Ascending aorta (tissue), 2 donors: ENCODE data around the gene SLC4A1. TPM values are rescaled to one million over a fixed set of nuclear protein-coding genes. Genes with fewer than 3 reads are reported as not detected.

ENCODE experiments used
- DNase-seq, 2 donors: peaks; one replicate each; pipeline ENCODE4 v3.0.0-alpha.2; 2019; ENCODE audit warnings: low spot score in 2 of 2
- H3K27ac ChIP-seq, 2 donors: fragments of 200-600 bp; sonication (generic); one replicate each; pipeline ENCODE4 v1.5.1; 2016 to 2017; ENCODE audit warnings: mild to moderate bottlenecking in 1 of 2
- H3K27me3 ChIP-seq: fragments of 200-600 bp; sonication (generic); one replicate; pipeline ENCODE4 v1.5.1; 2017
- H3K36me3 ChIP-seq, 2 donors: fragments of 200-600 bp; sonication (generic); one replicate each; pipeline ENCODE4 v1.5.1; 2016
- H3K4me1 ChIP-seq, 2 donors: fragments of 200-600 bp; sonication (generic); one replicate each; pipeline ENCODE4 v1.5.1; 2016 to 2017; ENCODE audit warnings: mild to moderate bottlenecking in 1 of 2
- H3K4me3 ChIP-seq, 2 donors: fragments of 200-600 bp; sonication (generic); one replicate each; pipeline ENCODE4 v1.5.1; 2016 to 2017; ENCODE audit warnings: mild to moderate bottlenecking in 1 of 2
- H3K9me3 ChIP-seq, 2 donors: fragments of 200-600 bp; sonication (generic); one replicate each; pipeline ENCODE4 v1.5.1; 2016
- intact Hi-C: fragments of 100-400 bp; cut with DNase I; formaldehyde crosslinking; loops from one replicate; pipeline ENCODE4 v1.15.1; 2023
- total RNA-seq: library from RNA; depleted of rRNA; stranded (reverse); fragments of >200 nt; gene quantifications from one replicate; pipeline ENCODE4 v1.1.0, GENCODE V29; 2016
- TF ChIP-seq, protein P1 (sequence below), 3 experiments: fragments of 200-600 bp in 2 of 3; fragments of 450-650 bp in 1 of 3; sonication (generic) in 2 of 3; IDR thresholded peaks; one replicate each; pipeline ENCODE4 v1.5.1; 2016 to 2019; ENCODE audit warnings: antibody characterized with exemption in 3 of 3, mild to moderate bottlenecking in 1 of 3, moderate library complexity in 1 of 3

Gene SLC4A1
- total RNA-seq, 1 donor from 2014 or later: 2.4 TPM

DNA sequence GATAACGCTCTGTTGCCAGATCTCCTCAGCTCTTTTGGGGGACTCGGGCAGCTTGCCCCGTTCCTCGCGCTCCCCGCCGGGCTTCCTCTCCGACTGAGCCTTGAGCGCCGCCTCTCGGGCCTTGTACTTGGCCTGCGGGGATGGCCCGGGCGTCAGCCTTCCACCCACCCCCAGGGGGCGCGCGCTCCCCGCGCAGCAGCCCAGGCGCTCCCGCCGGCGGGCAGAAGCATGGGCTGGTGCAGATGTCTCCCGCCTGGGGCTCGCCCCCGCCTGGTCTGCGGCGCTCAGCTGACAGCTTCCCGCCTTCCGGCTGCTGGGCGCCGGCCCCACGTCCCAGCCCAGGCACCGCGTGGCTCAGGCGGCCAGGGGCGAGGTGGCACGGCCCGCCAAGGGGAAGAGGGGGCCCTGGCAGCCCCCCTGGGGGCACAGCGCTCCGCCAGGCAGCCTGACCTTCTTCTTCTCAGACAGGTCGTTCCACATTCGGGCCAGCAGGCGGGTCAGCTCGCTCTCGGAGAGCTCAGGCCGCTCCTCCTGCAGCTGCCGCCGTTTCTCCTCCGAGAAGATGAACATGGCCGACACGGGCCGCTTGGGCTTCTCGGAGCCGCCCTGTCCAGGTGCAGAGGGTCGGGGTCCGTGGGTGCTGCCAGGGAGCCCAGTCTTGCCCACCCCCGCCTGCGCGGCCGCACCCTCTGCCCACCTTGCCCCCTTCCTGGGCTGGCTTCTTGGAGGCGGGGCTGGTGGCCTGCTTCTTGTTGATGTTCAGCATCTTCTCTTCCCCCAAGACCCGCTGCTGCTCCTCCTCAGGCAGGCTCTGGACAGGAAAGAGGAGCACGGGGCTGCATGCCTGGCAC is 57.4 kb downstream of the SLC4A1 start:
- peaks cover 54 to 66% of the 10 kb centered on the region in 2 donors for H3K36me3 ChIP-seq
- peak overlapping the region; percentile 29 to 65 for H3K27ac ChIP-seq
- no peaks in the 10 kb centered on the region for H3K9me3 ChIP-seq
- peak; percentile 67 to 94 for DNase-seq
- no peaks in the 10 kb centered on the region for H3K27me3 ChIP-seq
- H3K4me1 ChIP-seq: peaks cover 0 to 9% of the 10 kb centered on the region in 2 donors
- intact Hi-C loops: loop anchor here (1.0 to 10.0 kb wide), 3 partner anchors 10 to 294 kb away; partner anchors contain the start of genes GPATCH8 and SLC25A39
- TF ChIP-seq, protein P1, sequence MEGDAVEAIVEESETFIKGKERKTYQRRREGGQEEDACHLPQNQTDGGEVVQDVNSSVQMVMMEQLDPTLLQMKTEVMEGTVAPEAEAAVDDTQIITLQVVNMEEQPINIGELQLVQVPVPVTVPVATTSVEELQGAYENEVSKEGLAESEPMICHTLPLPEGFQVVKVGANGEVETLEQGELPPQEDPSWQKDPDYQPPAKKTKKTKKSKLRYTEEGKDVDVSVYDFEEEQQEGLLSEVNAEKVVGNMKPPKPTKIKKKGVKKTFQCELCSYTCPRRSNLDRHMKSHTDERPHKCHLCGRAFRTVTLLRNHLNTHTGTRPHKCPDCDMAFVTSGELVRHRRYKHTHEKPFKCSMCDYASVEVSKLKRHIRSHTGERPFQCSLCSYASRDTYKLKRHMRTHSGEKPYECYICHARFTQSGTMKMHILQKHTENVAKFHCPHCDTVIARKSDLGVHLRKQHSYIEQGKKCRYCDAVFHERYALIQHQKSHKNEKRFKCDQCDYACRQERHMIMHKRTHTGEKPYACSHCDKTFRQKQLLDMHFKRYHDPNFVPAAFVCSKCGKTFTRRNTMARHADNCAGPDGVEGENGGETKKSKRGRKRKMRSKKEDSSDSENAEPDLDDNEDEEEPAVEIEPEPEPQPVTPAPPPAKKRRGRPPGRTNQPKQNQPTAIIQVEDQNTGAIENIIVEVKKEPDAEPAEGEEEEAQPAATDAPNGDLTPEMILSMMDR (IDR thresholded peaks at IDR 0.05): peak; percentile 98 to 100 (median 100)
- H3K4me3 ChIP-seq: peak overlapping the region in 1 of 2 donors; percentile 14

DNA sequence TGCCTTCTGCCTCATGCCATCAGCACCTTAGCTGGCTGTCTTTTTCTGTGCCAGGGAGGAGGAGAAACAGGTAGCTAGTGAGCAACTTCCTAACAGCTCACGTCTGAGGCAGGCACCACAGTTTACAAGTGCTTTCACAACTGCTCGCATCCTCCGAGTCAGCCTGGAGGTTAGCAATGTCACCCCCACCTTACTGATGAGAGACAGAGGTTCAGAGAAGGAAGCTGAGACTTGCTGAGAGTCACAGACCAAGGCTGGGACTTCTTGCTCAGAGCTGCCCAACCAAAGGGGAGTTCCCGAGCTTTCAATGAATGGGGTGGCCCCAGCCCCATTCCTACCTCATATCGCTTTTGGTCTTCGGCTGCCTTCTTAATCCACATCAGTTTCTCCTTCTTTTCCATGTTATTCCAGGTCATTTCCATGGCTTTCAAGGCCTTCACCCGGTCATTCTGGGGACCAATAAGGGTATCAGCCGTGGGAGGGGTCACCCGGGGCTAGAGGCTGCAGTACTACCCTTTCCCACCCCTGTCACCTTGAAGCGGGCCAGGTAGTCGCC is 58.1 kb downstream of the SLC4A1 start:
- intact Hi-C loops: loop anchor here (1.0 to 10.0 kb wide), 3 partner anchors 10 to 295 kb away; partner anchors contain the start of genes GPATCH8 and SLC25A39
- H3K27ac ChIP-seq: peak overlapping the region; percentile 26 to 59

DNA sequence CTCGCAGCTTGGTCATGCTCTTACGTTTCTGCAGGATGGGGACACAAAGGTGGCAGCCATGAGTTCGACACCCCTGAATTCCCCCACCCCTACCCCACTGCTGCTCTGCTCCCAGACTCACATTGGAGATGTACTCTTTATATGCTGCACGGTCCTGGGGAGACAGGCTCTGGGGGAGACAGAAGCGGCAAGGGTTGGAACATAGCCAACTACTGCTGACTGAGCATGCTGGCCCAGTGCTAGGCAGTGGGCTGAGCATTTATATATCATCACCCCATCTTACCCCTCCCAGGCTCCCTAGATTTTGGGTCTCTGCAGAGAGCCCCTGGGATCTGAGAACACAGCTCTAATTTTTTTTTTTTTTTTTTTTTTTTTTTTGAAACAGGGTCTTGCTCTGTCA is 60.2 kb downstream of the SLC4A1 start:
- Histone ChIP-seq H3K27ac (no peak overlapping the region), H3K27me3 (no peaks in the 10 kb centered on the region), H3K36me3 (peaks cover 36 to 49% of the 10 kb centered on the region in 2 donors), H3K4me1 (peaks cover 0 to 9% of the 10 kb centered on the region in 2 donors), H3K4me3 (no peak overlapping the region), H3K9me3 (no peaks in the 10 kb centered on the region)
- intact Hi-C loops: no loop called here
- DNase-seq: no peak
- TF ChIP-seq, protein P1 (IDR thresholded peaks at IDR 0.05): no peak

More for the DNA sequence above, 58.1 kb downstream of the SLC4A1 start:
- Histone ChIP-seq H3K9me3 (no peaks in the 10 kb centered on the region), H3K27me3 (no peaks in the 10 kb centered on the region), H3K4me3 (peak overlapping the region in 1 of 2 donors; percentile 14), H3K4me1 (peaks cover 0 to 9% of the 10 kb centered on the region in 2 donors), H3K36me3 (peaks cover 46 to 59% of the 10 kb centered on the region in 2 donors)
- DNase-seq: no peak
- TF ChIP-seq, protein P1 (IDR thresholded peaks at IDR 0.05): no peak

DNA sequence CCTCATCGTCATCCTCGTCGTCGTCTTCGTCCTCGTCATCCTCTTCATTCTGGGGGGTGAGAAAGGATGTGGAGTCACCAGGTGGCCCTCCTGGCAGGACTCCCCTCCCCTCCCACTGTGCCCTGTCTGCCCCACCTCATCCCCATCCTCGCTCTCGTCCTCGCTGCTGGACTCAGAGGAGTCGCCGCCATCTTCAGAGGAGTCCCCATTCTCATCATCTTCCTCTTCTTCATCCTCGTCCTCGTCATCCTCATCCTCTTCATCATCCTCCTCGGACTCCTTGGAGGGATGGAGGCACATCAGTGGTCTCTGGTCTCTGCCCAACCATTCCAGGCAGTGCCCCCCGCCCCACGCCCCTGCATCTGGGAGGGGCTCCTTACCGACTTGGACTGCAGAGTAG is 60.6 kb downstream of the SLC4A1 start:
- H3K4me3 ChIP-seq: no peak overlapping the region
- TF ChIP-seq, protein P1 (IDR thresholded peaks at IDR 0.05): no peak
- DNase-seq: no peak
- H3K36me3 ChIP-seq: peaks cover 36 to 49% of the 10 kb centered on the region in 2 donors
- H3K27ac ChIP-seq: no peak overlapping the region
- H3K9me3 ChIP-seq: no peaks in the 10 kb centered on the region
- intact Hi-C loops: no loop called here
- H3K27me3 ChIP-seq: no peaks in the 10 kb centered on the region
- H3K4me1 ChIP-seq: peaks cover 0 to 9% of the 10 kb centered on the region in 2 donors

DNA sequence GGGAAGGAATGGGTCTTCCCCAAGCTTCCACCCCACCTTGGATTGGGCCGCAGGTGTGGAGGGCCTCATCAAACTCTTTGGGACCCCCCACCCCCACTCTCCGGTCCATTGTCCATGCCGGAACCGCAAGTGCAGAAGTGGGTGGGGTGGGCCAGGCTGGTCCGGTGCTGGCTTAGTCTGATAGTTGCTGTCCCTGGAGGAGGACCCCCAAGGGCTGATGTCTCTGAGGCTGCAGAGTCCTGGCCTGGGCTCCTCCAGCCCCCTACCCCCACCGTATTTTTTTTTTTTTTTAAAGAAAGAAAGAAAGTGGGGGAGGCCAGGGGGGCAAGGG is 61.1 kb downstream of the SLC4A1 start:
- Histone ChIP-seq H3K27me3 (no peaks in the 10 kb centered on the region), H3K27ac (no peak overlapping the region), H3K9me3 (no peaks in the 10 kb centered on the region), H3K36me3 (peaks cover 36 to 49% of the 10 kb centered on the region in 2 donors), H3K4me1 (peaks cover 0 to 9% of the 10 kb centered on the region in 2 donors), H3K4me3 (no peak overlapping the region)
- DNase-seq: no peak
- TF ChIP-seq, protein P1 (IDR thresholded peaks at IDR 0.05): no peak
- intact Hi-C loops: no loop called here
